NT2/D1 (cell line): ENCODE results near the gene CEP89.
"Not testable (repeated sequence)": the region's sequence is repeated elsewhere in the genome, so short reads cannot be mapped to it uniquely, and the experiment has no call there.

Experiments used
- DNase-seq: peaks from one replicate; pipeline ENCODE4 v3.0.0-alpha.2; 2011; ENCODE audit warnings: low read depth, low spot score
- H3K27me3 ChIP-seq: 2 replicates; pipeline ENCODE4 v1.6.0; 2011; ENCODE audit warnings: mild to moderate bottlenecking; ENCODE audit not compliant: insufficient read length, insufficient read depth
- H3K36me3 ChIP-seq: 2 replicates; pipeline ENCODE4 v1.6.1; 2011; ENCODE audit warnings: mild to moderate bottlenecking, low read length, mixed read lengths; ENCODE audit not compliant: insufficient read depth, insufficient read length
- H3K4me1 ChIP-seq: 2 replicates; pipeline ENCODE4 v1.5.1; 2011; ENCODE audit not compliant: insufficient read depth, insufficient read length
- H3K4me3 ChIP-seq: 2 replicates; pipeline ENCODE4 v1.5.1; 2011; ENCODE audit warnings: low read depth; ENCODE audit not compliant: insufficient read length
- H3K9ac ChIP-seq: 2 replicates; pipeline ENCODE4 v1.6.0; 2011; ENCODE audit warnings: low read depth; ENCODE audit not compliant: insufficient read length
- H3K9me3 ChIP-seq: 2 replicates; pipeline ENCODE4 v1.5.1; 2011; ENCODE audit warnings: mild to moderate bottlenecking, low read length; ENCODE audit not compliant: insufficient read depth
- SUZ12 ChIP-seq: IDR thresholded peaks from 2 replicates; pipeline ENCODE4 v1.6.1; 2011; ENCODE audit not compliant: insufficient read length, insufficient read depth; ENCODE audit errors: extremely low read depth
- YY1 ChIP-seq: IDR thresholded peaks from 2 replicates; pipeline ENCODE4 v1.6.1; 2011; ENCODE audit not compliant: insufficient read length, insufficient read depth
- ZNF274 ChIP-seq: IDR thresholded peaks from 2 replicates; pipeline ENCODE4 v1.6.1; 2011; ENCODE audit warnings: mild to moderate bottlenecking, low read depth, low read length

CEP89 gene

GRCh38 chr19:32842061-32842460 is 129.7 kb downstream of the CEP89 start:
- Histone ChIP-seq H3K9ac (no peak overlapping the region), H3K36me3 (peaks cover 7% of the 10 kb centered on the region), H3K4me3 (no peak overlapping the region), H3K27me3 (no peaks in the 10 kb centered on the region), H3K9me3 (peaks cover 38% of the 10 kb centered on the region; the same call in 1 of the 2 replicates), H3K4me1 (no peaks in the 10 kb centered on the region)
- TF ChIP-seq SUZ12, result no peak
- TF ChIP-seq YY1, result no peak
- no peak for TF ChIP-seq ZNF274
- no peak for DNase-seq

GRCh38 chr19:32837531-32837930 is 134.2 kb downstream of the CEP89 start:
- Histone ChIP-seq H3K4me3 (no peak overlapping the region), H3K36me3 (peaks cover 7% of the 10 kb centered on the region), H3K4me1 (no peaks in the 10 kb centered on the region), H3K9ac (no peak overlapping the region), H3K9me3 (peaks cover 13% of the 10 kb centered on the region; the same call in 1 of the 2 replicates), H3K27me3 (no peaks in the 10 kb centered on the region)
- TF ChIP-seq ZNF274, result no peak
- no peak for TF ChIP-seq YY1
- DNase-seq, result no peak

GRCh38 chr19:32833388-32833787 is 138.4 kb downstream of the CEP89 start:
- not testable (repeated sequence) for H3K4me1 ChIP-seq, H3K27me3 ChIP-seq, H3K9me3 ChIP-seq, H3K4me3 ChIP-seq, DNase-seq, H3K9ac ChIP-seq
- H3K36me3 ChIP-seq, result peaks cover 12% of the 10 kb centered on the region

- not testable (repeated sequence) for H3K4me1 ChIP-seq, DNase-seq, H3K27me3 ChIP-seq, H3K4me3 ChIP-seq, H3K9ac ChIP-seq, H3K9me3 ChIP-seq
- peaks cover 15% of the 10 kb centered on the region for H3K36me3 ChIP-seq
Observed at GRCh38 chr19:32832825-32833224, 138.9 kb downstream of the CEP89 start.

- peaks cover 20% of the 10 kb centered on the region for H3K36me3 ChIP-seq
- DNase-seq, H3K9me3 ChIP-seq, H3K4me1 ChIP-seq, H3K4me3 ChIP-seq, H3K27me3 ChIP-seq, H3K9ac ChIP-seq: not testable (repeated sequence)
Observed at GRCh38 chr19:32832094-32832493, 139.7 kb downstream of the CEP89 start.

GRCh38 chr19:32831611-32832010 is 140.1 kb downstream of the CEP89 start:
- Histone ChIP-seq H3K27me3 (no peaks in the 10 kb centered on the region), H3K36me3 (peaks cover 22% of the 10 kb centered on the region), H3K4me1 (peaks cover 3% of the 10 kb centered on the region), H3K4me3 (no peak overlapping the region), H3K9me3 (no peaks in the 10 kb centered on the region), H3K9ac (no peak overlapping the region)
- no peak for DNase-seq
- no peak for TF ChIP-seq SUZ12
- no peak for TF ChIP-seq YY1
- no peak for TF ChIP-seq ZNF274

GRCh38 chr19:32830231-32831014 is 141.3 kb downstream of the CEP89 start:
- H3K9ac ChIP-seq, result no peak overlapping the region
- H3K9me3 ChIP-seq, result no peaks in the 10 kb centered on the region
- peaks cover 30% of the 10 kb centered on the region for H3K36me3 ChIP-seq
- H3K27me3 ChIP-seq, result no peaks in the 10 kb centered on the region
- no peak overlapping the region for H3K4me3 ChIP-seq
- H3K4me1 ChIP-seq, result peaks cover 3% of the 10 kb centered on the region
- TF ChIP-seq ZNF274 (no peak), SUZ12 (no peak), YY1 (no peak)
- DNase-seq, result no peak

GRCh38 chr19:32829345-32829896 is 142.3 kb downstream of the CEP89 start:
- Histone ChIP-seq H3K36me3 (peaks cover 40% of the 10 kb centered on the region), H3K9ac (no peak overlapping the region), H3K9me3 (no peaks in the 10 kb centered on the region), H3K27me3 (no peaks in the 10 kb centered on the region), H3K4me3 (no peak overlapping the region), H3K4me1 (peaks cover 3% of the 10 kb centered on the region)
- TF ChIP-seq SUZ12 (no peak), YY1 (no peak), ZNF274 (no peak)
- DNase-seq, result no peak
